Measurements from ENCODE around the gene GMIP. TPM values are rescaled to one million over a fixed set of nuclear protein-coding genes. Genes with fewer than 3 reads are reported as not detected.

The GMIP gene
- total RNA-seq, 1 experiment from 2014 or later: 18.1 TPM

GRCh38 chr19:19632661-19633060 lies 10.8 kb downstream of the GMIP start:
- DNase-seq (ENCODE audit: low read depth, low spot score): no peak
- no peak overlapping the region for H3K4me3 ChIP-seq (ENCODE audit: low read depth in 2 of 2, low read length in 2 of 2)
- no TSS peak for BruUV-seq (replicated peaks)
- no peak overlapping the region for H3K27ac ChIP-seq (ENCODE audit: low read length)
- no peaks in the 10 kb centered on the region for H3K27me3 ChIP-seq (ENCODE audit: control insufficient read depth, insufficient read depth, low read length)
- no peaks in the 10 kb centered on the region for H3K9me3 ChIP-seq (ENCODE audit: control insufficient read depth, insufficient read depth, low read depth, low read length)
- in situ Hi-C loops (cut with HindIII; ENCODE audit: low pct_unique_long_range_greater_than_20kb, low sequenced_read_pairs) (no loop called here), intact Hi-C loops (cut with micrococcal nuclease; ENCODE audit: unreplicated experiment) (no loop called here)
- ChIA-PET POLR2A (no interaction called here), CTCF (no interaction called here)
- peaks cover 3% of the 10 kb centered on the region; the same call in 1 of the 2 replicates for H3K4me1 ChIP-seq (ENCODE audit: control insufficient read depth, insufficient read depth, low read length)
- no peak for ATAC-seq
- H3K36me3 ChIP-seq (ENCODE audit: control insufficient read depth, insufficient read depth, low read length): no peaks in the 10 kb centered on the region
- TF ChIP-seq POLR2AphosphoS5 (IDR thresholded peaks at IDR 0.05; ENCODE audit: low read depth, low read length) (no peak), SIN3A (IDR thresholded peaks at IDR 0.05; ENCODE audit: borderline replicate concordance, insufficient read depth, low read depth, low read length) (no peak), CTCF (IDR thresholded peaks at IDR 0.05) (no peak), REST (IDR thresholded peaks at IDR 0.05; ENCODE audit: insufficient read depth in 1 of 2, low read depth in 2 of 2, low read length in 1 of 2) (no peak), TCF7L2 (IDR thresholded peaks at IDR 0.05; ENCODE audit: low read depth, low read length) (no peak)

GRCh38 chr19:19631346-19631745 lies 12.1 kb downstream of the GMIP start:
- ATAC-seq (no peak), DNase-seq (ENCODE audit: low read depth, low spot score) (no peak)
- no peak overlapping the region for H3K27ac ChIP-seq (ENCODE audit: low read length)
- no peak for TF ChIP-seq SIN3A (IDR thresholded peaks at IDR 0.05; ENCODE audit: borderline replicate concordance, insufficient read depth, low read depth, low read length)
- no peak for TF ChIP-seq CTCF (IDR thresholded peaks at IDR 0.05)
- no peak for TF ChIP-seq TCF7L2 (IDR thresholded peaks at IDR 0.05; ENCODE audit: low read depth, low read length)
- no peak for TF ChIP-seq POLR2AphosphoS5 (IDR thresholded peaks at IDR 0.05; ENCODE audit: low read depth, low read length)
- TF ChIP-seq REST (IDR thresholded peaks at IDR 0.05; ENCODE audit: insufficient read depth in 1 of 2, low read depth in 2 of 2, low read length in 1 of 2): no peak
- in situ Hi-C loops (cut with HindIII; ENCODE audit: low pct_unique_long_range_greater_than_20kb, low sequenced_read_pairs) (no loop called here), intact Hi-C loops (cut with micrococcal nuclease; ENCODE audit: unreplicated experiment) (no loop called here)
- peaks cover 3% of the 10 kb centered on the region; the same call in 1 of the 2 replicates for H3K4me1 ChIP-seq (ENCODE audit: control insufficient read depth, insufficient read depth, low read length)
- POLR2A ChIA-PET: no interaction called here
- no peaks in the 10 kb centered on the region for H3K9me3 ChIP-seq (ENCODE audit: control insufficient read depth, insufficient read depth, low read depth, low read length)
- no peaks in the 10 kb centered on the region for H3K27me3 ChIP-seq (ENCODE audit: control insufficient read depth, insufficient read depth, low read length)
- BruUV-seq (replicated peaks): no TSS peak
- no peak overlapping the region for H3K4me3 ChIP-seq (ENCODE audit: low read depth in 2 of 2, low read length in 2 of 2)
- H3K36me3 ChIP-seq (ENCODE audit: control insufficient read depth, insufficient read depth, low read length): no peaks in the 10 kb centered on the region
- CTCF ChIA-PET: no interaction called here

Measured in Panc1 (cell line).